GM18873 (cell line): ENCODE data around the gene EMC8.

ENCODE experiments used
- ATAC-seq: cut with Tn5 transposase; IDR thresholded peaks from one replicate; pipeline ENCODE4 v1.9.1; 2021; ENCODE audit warnings: mild to moderate bottlenecking, moderate library complexity, moderate number of reproducible peaks; ENCODE audit not compliant: unreplicated experiment, low FRiP score

EMC8 gene

DNA sequence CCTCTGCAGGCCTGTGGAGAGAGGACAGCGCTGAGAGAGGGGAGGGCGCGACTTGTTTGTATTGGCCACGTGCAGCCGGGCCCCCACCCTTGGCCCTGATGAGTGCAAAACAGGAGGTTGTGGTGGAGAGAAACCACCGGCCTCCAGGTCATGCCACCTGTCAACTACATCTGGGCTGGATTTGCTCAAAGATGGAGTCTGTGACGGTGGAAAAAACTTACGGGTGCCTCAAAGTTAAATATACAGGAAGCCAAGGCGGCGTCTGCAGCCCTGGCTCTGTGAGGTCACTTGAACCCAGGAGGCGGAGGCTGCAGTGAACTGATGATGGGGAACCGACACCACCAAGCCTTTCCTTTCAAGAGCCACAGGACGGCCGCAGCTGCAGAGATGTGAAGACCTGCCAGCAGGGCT, 64.1 kb downstream of the EMC8 start:
- no peak for ATAC-seq

DNA sequence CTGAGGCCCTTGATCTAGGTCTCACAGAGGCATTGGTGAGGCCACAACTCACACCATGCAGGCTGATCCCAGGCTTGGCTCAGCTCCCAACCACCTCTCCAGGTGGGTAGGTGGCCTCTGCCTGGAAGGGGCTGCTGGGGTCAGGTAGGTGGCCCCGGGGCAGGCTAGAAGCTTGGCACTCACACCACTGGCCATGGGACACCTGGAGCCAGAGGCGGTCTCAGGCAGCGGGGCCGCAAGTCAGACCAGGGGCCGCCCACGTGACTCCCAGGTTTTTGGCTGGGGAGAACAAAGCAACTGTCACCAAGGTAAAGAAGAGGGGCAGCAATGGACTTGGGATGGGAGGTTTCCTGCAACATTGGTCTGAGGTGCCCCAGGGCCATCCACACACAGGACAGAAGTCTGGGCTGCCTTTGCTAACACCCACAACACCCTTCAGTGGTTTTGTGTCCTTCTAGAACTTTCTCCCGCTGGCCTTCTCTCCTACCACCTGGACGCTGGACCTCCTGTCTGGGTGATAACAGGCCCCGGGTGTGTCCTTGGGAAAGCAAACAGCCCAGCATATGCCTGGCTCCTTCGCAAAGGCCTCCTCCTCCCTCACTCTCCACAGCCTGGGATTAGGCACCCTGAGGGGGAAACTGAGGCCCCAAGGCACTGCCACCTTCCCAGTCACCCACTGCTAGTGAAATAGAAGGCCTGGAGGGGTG, 64.9 kb downstream of the EMC8 start:
- no peak for ATAC-seq

DNA sequence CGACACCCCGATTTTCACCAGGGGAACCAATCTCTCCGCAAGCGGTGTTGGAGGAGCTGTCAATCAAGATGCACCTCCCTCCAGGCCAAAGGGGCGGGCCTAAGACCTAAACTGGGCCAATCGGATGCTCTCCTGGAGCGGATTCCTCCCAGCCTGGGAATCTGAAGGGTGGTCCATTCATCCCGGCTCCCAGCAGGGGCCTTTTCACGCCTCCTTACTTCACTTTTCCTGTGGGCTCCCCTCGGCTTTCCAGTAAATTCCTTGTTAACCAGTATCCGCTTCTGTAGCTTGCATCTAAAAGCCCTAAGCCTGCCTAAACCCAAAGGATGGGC, 65.5 kb downstream of the EMC8 start:
- ATAC-seq, result no peak

DNA sequence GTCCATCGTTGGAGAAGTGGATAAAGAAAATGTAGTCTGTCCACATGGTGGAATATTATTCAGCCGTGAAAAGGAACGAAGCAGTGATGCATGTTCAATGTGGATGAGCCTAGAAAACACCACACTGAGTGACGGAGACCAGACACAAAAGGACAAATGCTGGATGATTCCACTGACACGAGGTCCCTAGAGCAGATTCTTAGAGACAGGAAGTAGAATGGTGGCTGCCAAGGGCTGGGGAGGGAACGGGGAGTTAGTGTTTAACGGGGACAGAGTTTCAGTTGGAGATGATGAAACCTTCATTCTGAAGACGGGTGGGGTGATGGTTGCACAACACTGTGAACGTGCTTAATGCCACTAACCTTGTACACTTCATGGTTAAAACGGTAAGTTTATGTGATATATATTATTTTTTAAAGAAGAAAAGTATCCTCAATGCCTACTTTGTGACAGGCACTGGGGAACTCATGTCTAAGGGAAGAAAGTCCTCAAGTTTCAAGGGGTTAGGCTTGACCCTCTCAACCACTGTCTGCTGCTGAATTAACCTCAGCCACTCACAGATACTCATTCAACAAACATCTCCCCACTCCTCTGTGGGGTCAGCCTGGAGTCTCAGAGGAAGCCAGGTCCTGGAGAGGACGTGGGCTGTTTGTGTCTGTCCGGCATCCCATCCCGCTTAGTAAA, 66.0 kb downstream of the EMC8 start:
- no peak for ATAC-seq

DNA sequence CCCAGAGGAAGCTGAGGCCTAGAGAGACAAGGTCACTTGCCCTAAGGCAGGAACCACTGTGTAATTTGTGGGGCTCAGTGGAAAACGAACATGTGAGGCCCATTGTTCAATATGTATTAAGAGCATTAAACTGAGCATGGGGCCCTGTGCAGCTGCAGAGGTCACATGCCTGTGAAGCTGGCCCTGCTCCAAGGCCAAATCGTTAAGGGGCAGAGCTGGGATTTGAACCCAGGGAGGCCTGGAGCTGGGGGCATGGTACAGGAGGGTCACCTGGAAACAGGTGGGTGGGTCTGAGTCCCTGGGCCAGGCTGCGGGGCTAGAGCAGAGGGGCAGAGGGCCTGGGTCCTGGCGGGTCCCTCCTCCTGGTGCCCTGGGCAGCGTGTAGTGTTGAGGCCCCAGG, 68.2 kb downstream of the EMC8 start:
- ATAC-seq, result no peak

DNA sequence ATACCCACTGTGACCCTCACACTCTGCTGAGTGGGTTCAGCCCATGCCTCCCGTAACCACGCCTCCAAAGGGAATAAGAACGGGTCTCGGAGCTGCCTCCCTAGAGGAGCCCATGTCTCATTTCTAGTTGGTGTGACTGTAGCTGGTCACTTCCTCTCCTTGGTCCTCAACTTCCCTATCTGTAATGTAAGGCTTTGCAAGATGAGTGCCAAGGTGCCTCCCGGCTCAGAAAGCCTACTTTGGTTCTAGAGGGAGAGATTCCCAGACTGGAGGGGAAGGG, 69.2 kb downstream of the EMC8 start:
- ATAC-seq, result no peak

DNA sequence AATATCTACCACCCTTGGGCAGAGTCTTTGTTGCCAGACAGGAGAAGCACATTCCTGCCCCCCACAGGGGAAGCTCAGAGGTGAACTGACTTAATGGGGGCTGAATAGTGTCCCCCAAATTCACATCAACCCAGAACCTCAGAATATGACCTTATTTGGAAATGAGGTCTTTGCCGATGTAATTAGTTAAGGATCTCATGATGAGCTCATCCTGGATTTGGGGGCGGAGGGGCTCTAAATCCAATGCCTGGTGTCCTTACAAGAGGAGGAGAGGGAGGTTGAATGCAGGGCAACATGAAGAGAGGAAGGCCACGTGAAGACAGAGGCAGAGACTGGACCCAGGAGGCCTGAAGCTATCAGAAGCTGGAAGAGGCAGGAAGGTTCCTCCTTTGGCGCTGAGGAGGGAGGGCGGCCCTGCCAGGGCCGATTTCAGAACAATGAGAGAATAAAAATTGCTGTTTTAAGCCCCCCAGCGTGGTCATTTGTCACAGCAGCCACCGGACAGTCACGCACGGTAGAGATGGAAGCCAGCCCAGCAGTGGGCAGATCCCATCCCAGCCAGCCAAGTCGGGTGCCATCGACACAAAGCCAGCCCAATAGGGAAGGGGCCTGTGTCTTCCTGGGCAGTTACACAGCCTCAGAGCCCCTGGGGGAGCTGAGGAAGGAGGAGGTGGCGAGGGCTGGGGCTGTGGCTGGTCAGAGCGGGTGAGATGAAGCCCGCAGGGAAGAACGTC, 69.7 kb downstream of the EMC8 start:
- no peak for ATAC-seq

DNA sequence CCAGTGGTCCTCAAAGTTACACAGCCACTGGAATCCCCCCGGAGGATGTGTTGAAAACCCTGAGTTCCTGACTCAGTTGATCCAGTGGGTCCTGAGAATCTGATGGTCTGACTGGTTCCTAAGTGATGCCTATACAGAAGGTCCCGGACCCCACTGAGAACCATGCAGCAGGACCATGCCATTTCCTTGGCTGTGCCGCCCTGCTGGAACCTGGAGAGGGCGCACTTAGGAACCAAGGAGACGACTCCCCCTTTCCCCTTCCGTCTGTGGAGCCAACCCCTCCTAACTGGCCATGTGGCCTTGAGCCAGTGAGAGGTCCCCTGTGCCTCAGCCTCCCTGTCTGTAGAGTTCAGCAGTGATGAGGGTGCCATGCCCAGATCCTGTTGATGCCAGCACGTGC, 70.5 kb downstream of the EMC8 start:
- no peak for ATAC-seq
